Right lobe of liver (tissue), 4 donors: ENCODE results near the gene GPR141.

ENCODE experiments used
- CTCF ChIP-seq, 4 donors: fragments of 200-600 bp in 3 of 4; fragments of 450-650 bp in 1 of 4; IDR thresholded peaks; one replicate each; pipeline versions ENCODE4 v1.5.1 to v1.8.0; 2016 to 2022; ENCODE audit warnings: antibody characterized with exemption in 4 of 4, mild to moderate bottlenecking in 2 of 4
- POLR2A ChIP-seq: fragments of 450-650 bp; IDR thresholded peaks from one replicate; pipeline ENCODE4 v1.6.1; 2017; ENCODE audit warnings: antibody characterized with exemption, mild to moderate bottlenecking
- donor health status: DM: no; HTN: no; CAD: no.
- donor health status: DM: no; HTN: no; CAD: no.
- donor health status: DM: no; HTN: yes; CAD: no.

GRCh38 chr7:37728747-37729146, 45.2 kb downstream of the GPR141 start:
- TF ChIP-seq CTCF (IDR thresholded peaks at IDR 0.05) (no peak), POLR2A (no peak)
